ENCODE data around the gene CACNA1G. TPM values are rescaled to one million over a fixed set of nuclear protein-coding genes. Genes with fewer than 3 reads are reported as not detected.

CACNA1G gene
- total RNA-seq (2022; extraction: Qiagen RNA extraction): 3.4 to 4.1 TPM (median 3.8 TPM) in 5 replicates

GRCh38 chr17:50560185-50560824, at the start of gene CACNA1G:
Gene CACNA1G, plus strand, starts transcription at chr17:50560715. Its CDS starts 745 bp downstream, at chr17:50561460.

GRCh38 chr17:50532452-50533024, 28.0 kb upstream of the CACNA1G start, which contains the start of gene EPN3:
Gene EPN3, plus strand, starts transcription at chr17:50532735. Its CDS starts 3,822 bp downstream, at chr17:50536557.

GRCh38 chr17:50547035-50547735, 13.3 kb upstream of the CACNA1G start, which contains the start of gene SPATA20:
Gene SPATA20, plus strand, starts transcription at chr17:50547174. Its CDS starts 35 bp downstream, at chr17:50547209.

GRCh38 chr17:50634224-50634914, 73.9 kb downstream of the CACNA1G start, which contains the start of gene ABCC3:
Gene ABCC3, plus strand, starts transcription at chr17:50634881. Its CDS starts 56 bp downstream, at chr17:50634937.

Other genes starting within 250 kb of the CACNA1G start
- 17.9 to 22.2 TPM (median 21.9 TPM) in 5 replicates for gene XYLT2, start 214.6 kb upstream of the CACNA1G start, total RNA-seq (2022; extraction: Qiagen RNA extraction)
- gene MRPL27, start 187.5 kb upstream of the CACNA1G start, total RNA-seq (2022; extraction: Qiagen RNA extraction): 135 to 165 TPM (median 141 TPM) in 5 replicates
- gene EME1, start 187.5 kb upstream of the CACNA1G start, total RNA-seq (2022; extraction: Qiagen RNA extraction): 15.6 to 16.3 TPM (median 16.0 TPM) in 5 replicates
- gene LRRC59, start 163.2 kb upstream of the CACNA1G start, total RNA-seq (2022; extraction: Qiagen RNA extraction): 230 to 265 TPM (median 238 TPM) in 5 replicates
- 10.9 to 16.3 TPM (median 12.8 TPM) in 5 replicates for gene ACSF2, start 134.5 kb upstream of the CACNA1G start, total RNA-seq (2022; extraction: Qiagen RNA extraction)
- not detected in 5 replicates for gene CHAD, start 91.8 kb upstream of the CACNA1G start, total RNA-seq (2022; extraction: Qiagen RNA extraction)
- 29.5 to 34.2 TPM (median 31.0 TPM) in 5 replicates for gene RSAD1, start 81.9 kb upstream of the CACNA1G start, total RNA-seq (2022; extraction: Qiagen RNA extraction)
- 0.45 to 0.63 TPM (median 0.60 TPM) in 5 replicates for gene MYCBPAP, start 52.3 kb upstream of the CACNA1G start, total RNA-seq (2022; extraction: Qiagen RNA extraction)
- gene EPN3, start 28.0 kb upstream of the CACNA1G start, total RNA-seq (2022; extraction: Qiagen RNA extraction): 0.14 to 0.33 TPM (median 0.22 TPM) in 5 replicates
- gene SPATA20, start 13.5 kb upstream of the CACNA1G start, total RNA-seq (2022; extraction: Qiagen RNA extraction): 72.8 to 84.0 TPM (median 79.6 TPM) in 5 replicates
- 112 to 143 TPM (median 131 TPM) in 5 replicates for gene ABCC3, start 74.2 kb downstream of the CACNA1G start, total RNA-seq (2022; extraction: Qiagen RNA extraction)
- 45.7 to 54.7 TPM (median 48.8 TPM) in 5 replicates for gene ANKRD40, start 147.2 kb downstream of the CACNA1G start, total RNA-seq (2022; extraction: Qiagen RNA extraction)
- gene LUC7L3, start 158.9 kb downstream of the CACNA1G start, total RNA-seq (2022; extraction: Qiagen RNA extraction): 64.3 to 104 TPM (median 89.3 TPM) in 5 replicates
- gene ANKRD40CL, start 206.8 kb downstream of the CACNA1G start, total RNA-seq (2022; extraction: Qiagen RNA extraction): not detected in 5 replicates